WTC11 (cell line): ENCODE measurements around the gene NCBP2. TPM values are rescaled to one million over a fixed set of nuclear protein-coding genes. Genes with fewer than 3 reads are reported as not detected.

ENCODE experiments used
- ATAC-seq: fragments of 200-7000 bp; cut with Tn5 transposase; 2 replicates; pipeline ENCODE4 v1.10.0; 2021; ENCODE audit warnings: mild to moderate bottlenecking, moderate library complexity
- CTCF ChIA-PET: fragments of 300-600 bp; sonication (Branson Sonifier 250); formaldehyde crosslinking; loops from one replicate; lab custom pipeline; 2021; ENCODE audit warnings: antibody characterized with exemption; lab: Charles Lee
- POLR2A ChIA-PET: fragments of 350-600 bp; sonication (Branson Sonifier 250); formaldehyde crosslinking; loops from one replicate; lab custom pipeline; 2021; ENCODE audit warnings: antibody characterized with exemption; lab: Charles Lee
- DNase-seq: peaks from one replicate; pipeline ENCODE4 v3.0.0; 2021; ENCODE audit warnings: low spot score
- H3K27ac Mint-ChIP-seq: 2 replicates; pipeline ENCODE4 v1.8.0; 2021; ENCODE audit warnings: mixed read lengths
- H3K27me3 Mint-ChIP-seq: 2 replicates; pipeline ENCODE4 v1.8.0; 2021; ENCODE audit warnings: low read depth, mild to moderate bottlenecking, moderate library complexity, mixed read lengths
- H3K36me3 Mint-ChIP-seq: 2 replicates; pipeline ENCODE4 v1.8.0; 2021; ENCODE audit warnings: mixed read lengths
- H3K4me1 Mint-ChIP-seq: 2 replicates; pipeline ENCODE4 v1.8.0; 2022; ENCODE audit warnings: mixed read lengths
- H3K4me3 Mint-ChIP-seq: 2 replicates; pipeline ENCODE4 v1.8.0; 2021; ENCODE audit warnings: mild to moderate bottlenecking, moderate library complexity, mixed read lengths
- H3K9me3 Mint-ChIP-seq: 2 replicates; pipeline ENCODE4 v1.8.0; 2021; ENCODE audit warnings: mixed read lengths
- ATF1 ChIP-seq: sonication (generic); formaldehyde crosslinking; IDR thresholded peaks from 2 replicates; pipeline ENCODE4 v1.8.1; 2023; ENCODE audit warnings: mild to moderate bottlenecking, moderate library complexity, missing genetic modification reagents
- CTCF ChIP-seq: fragments of 200-600 bp; IDR thresholded peaks from 2 replicates; pipeline ENCODE4 v1.8.0; 2022; ENCODE audit warnings: antibody characterized with exemption
- HMGA2 ChIP-seq: fragments of 250-450 bp; sonication (Bioruptor Pico); IDR thresholded peaks from 2 replicates; pipeline ENCODE4 v1.4.0; 2021; ENCODE audit warnings: mild to moderate bottlenecking, moderate library complexity
- JUN ChIP-seq: sonication (generic); formaldehyde crosslinking; IDR thresholded peaks from 2 replicates; pipeline ENCODE4 v1.8.0; 2023; ENCODE audit warnings: mild to moderate bottlenecking, missing genetic modification reagents
- KAT7 ChIP-seq: sonication (generic); formaldehyde crosslinking; IDR thresholded peaks from 2 replicates; pipeline ENCODE4 v1.8.1; 2023; ENCODE audit warnings: missing genetic modification reagents, mild to moderate bottlenecking, borderline replicate concordance
- MAX ChIP-seq: sonication (generic); formaldehyde crosslinking; IDR thresholded peaks from 2 replicates; pipeline ENCODE4 v1.8.0; 2022; ENCODE audit warnings: mild to moderate bottlenecking, missing genetic modification reagents
- NFE2L1 ChIP-seq: sonication (generic); formaldehyde crosslinking; IDR thresholded peaks from 2 replicates; pipeline ENCODE4 v1.8.1; 2023; ENCODE audit warnings: missing genetic modification reagents
- NR2C2 ChIP-seq: sonication (generic); formaldehyde crosslinking; IDR thresholded peaks from 2 replicates; pipeline ENCODE4 v1.8.0; 2022; ENCODE audit warnings: mild to moderate bottlenecking, missing genetic modification reagents
- PREB ChIP-seq: sonication (generic); formaldehyde crosslinking; IDR thresholded peaks from 2 replicates; pipeline ENCODE4 v1.8.1; 2022; ENCODE audit warnings: mild to moderate bottlenecking, missing genetic modification reagents, moderate library complexity, borderline replicate concordance
- PRRX2 ChIP-seq: fragments of 250-450 bp; sonication (Bioruptor Pico); IDR thresholded peaks from 2 replicates; pipeline ENCODE4 v1.8.0; 2021; ENCODE audit warnings: mild to moderate bottlenecking
- RORB ChIP-seq: fragments of 250-450 bp; sonication (Bioruptor Pico); IDR thresholded peaks from 2 replicates; pipeline ENCODE4 v1.9.0; 2021; ENCODE audit warnings: mild to moderate bottlenecking
- SP1 ChIP-seq: sonication (generic); formaldehyde crosslinking; conservative IDR thresholded peaks from 2 replicates; pipeline ENCODE4 v1.8.1; 2022; ENCODE audit warnings: missing genetic modification reagents
- STAT6 ChIP-seq: sonication (generic); formaldehyde crosslinking; conservative IDR thresholded peaks from 2 replicates; pipeline ENCODE4 v1.8.1; 2023; ENCODE audit warnings: mild to moderate bottlenecking, low read depth, missing genetic modification reagents, moderate library complexity
- TP53 ChIP-seq: sonication (generic); formaldehyde crosslinking; IDR thresholded peaks from 2 replicates; pipeline ENCODE4 v1.8.1; 2023; ENCODE audit warnings: mild to moderate bottlenecking, missing genetic modification reagents
- USF1 ChIP-seq: sonication (generic); formaldehyde crosslinking; IDR thresholded peaks from 2 replicates; pipeline ENCODE4 v1.8.0; 2022; ENCODE audit warnings: mild to moderate bottlenecking, missing genetic modification reagents
- ZNF219 ChIP-seq: sonication (generic); formaldehyde crosslinking; IDR thresholded peaks from 2 replicates; pipeline ENCODE4 v1.8.0; 2023; ENCODE audit warnings: missing genetic modification reagents, mild to moderate bottlenecking, borderline replicate concordance
- ZNF396 ChIP-seq: fragments of 250-450 bp; sonication (Bioruptor Pico); IDR thresholded peaks from 2 replicates; pipeline ENCODE4 v1.8.0; 2021; ENCODE audit warnings: mild to moderate bottlenecking, moderate library complexity, borderline replicate concordance
- ZNF423 ChIP-seq: fragments of 250-450 bp; sonication (Bioruptor Pico); IDR thresholded peaks from 2 replicates; pipeline ENCODE4 v2.1.2; 2022; ENCODE audit warnings: mild to moderate bottlenecking, moderate library complexity
- ZNF671 ChIP-seq: fragments of 250-450 bp; sonication (Bioruptor Pico); IDR thresholded peaks from 2 replicates; pipeline ENCODE4 v1.8.0; 2021; ENCODE audit warnings: mild to moderate bottlenecking
- total RNA-seq: library from RNA; stranded (reverse); gene quantifications from 3 replicates; pipeline ENCODE4 v1.2.3, GENCODE V29; 2021

The NCBP2 gene
- total RNA-seq, 1 experiment from 2014 or later: 96.9 TPM

GRCh38 chr3:196987022-196987421, 44.7 kb upstream of the NCBP2 start:
- ChIA-PET POLR2A (interaction anchor here (0.7 kb wide), 1 partner anchor 419 kb away, joined by 3 read pairs; the partner anchor contains the start of genes FBXO45 and WDR53), CTCF (interaction anchor here (0.7 kb wide), 1 partner anchor 145 kb away, joined by 3 read pairs; no protein-coding TSS in a partner anchor)
- H3K9me3 Mint-ChIP-seq: peaks cover 19% of the 10 kb centered on the region
- H3K4me1 Mint-ChIP-seq: no peaks in the 10 kb centered on the region
- DNase-seq: no peak
- TF ChIP-seq CTCF: no peak
- TF ChIP-seq JUN (CRISPR knock-in tag): no peak
- TF ChIP-seq KAT7: no peak
- TF ChIP-seq ZNF671 (CRISPR knock-in tag): no peak
- no peak for TF ChIP-seq MAX (CRISPR knock-in tag)
- H3K4me3 Mint-ChIP-seq: no peak overlapping the region
- no peak for ATAC-seq
- H3K36me3 Mint-ChIP-seq: peaks cover 7% of the 10 kb centered on the region; the same call in 1 of the 2 replicates
- H3K27me3 Mint-ChIP-seq: no peaks in the 10 kb centered on the region; the same call in 1 of the 2 replicates
- H3K27ac Mint-ChIP-seq: no peak overlapping the region

- POLR2A ChIA-PET: interaction anchor here (0.7 kb wide), 1 partner anchor 418 kb away, joined by 3 read pairs; the partner anchor contains the start of genes FBXO45 and WDR53
- H3K36me3 Mint-ChIP-seq: peaks cover 10% of the 10 kb centered on the region; the same call in 1 of the 2 replicates
- peaks cover 24% of the 10 kb centered on the region for H3K9me3 Mint-ChIP-seq
- no peaks in the 10 kb centered on the region; the same call in 1 of the 2 replicates for H3K27me3 Mint-ChIP-seq
- peak; percentile 91; the same call in 1 of the 2 replicates for TF ChIP-seq HMGA2 (CRISPR knock-in tag)
- TF ChIP-seq RORB (CRISPR knock-in tag): no peak
- DNase-seq (no peak), ATAC-seq (no peak)
- CTCF ChIA-PET: interaction anchor here (0.7 to 0.9 kb wide), 2 partner anchors 144 to 377 kb away, joined by 3 read pairs; no protein-coding TSS in a partner anchor
- no peaks in the 10 kb centered on the region for H3K4me1 Mint-ChIP-seq
- no peak overlapping the region for H3K27ac Mint-ChIP-seq
- H3K4me3 Mint-ChIP-seq: no peak overlapping the region
Measured at GRCh38 chr3:196985954-196986885, 43.9 kb upstream of the NCBP2 start.

- no peak for ATAC-seq
- Mint-ChIP-seq H3K36me3 (peaks cover 10% of the 10 kb centered on the region; the same call in 1 of the 2 replicates), H3K4me1 (no peaks in the 10 kb centered on the region), H3K4me3 (no peak overlapping the region), H3K27ac (no peak overlapping the region), H3K9me3 (peaks cover 24% of the 10 kb centered on the region), H3K27me3 (no peaks in the 10 kb centered on the region; the same call in 1 of the 2 replicates)
- ChIA-PET CTCF (interaction anchor here (0.9 kb wide), 1 partner anchor 376 kb away, joined by 3 read pairs; no protein-coding TSS in a partner anchor), POLR2A (no interaction called here)
- TF ChIP-seq HMGA2 (CRISPR knock-in tag) (no peak), TP53 (CRISPR knock-in tag) (no peak)
- no peak for DNase-seq
Measured at GRCh38 chr3:196985298-196985697, 43.0 kb upstream of the NCBP2 start.

- peaks cover 24% of the 10 kb centered on the region for H3K9me3 Mint-ChIP-seq
- H3K4me1 Mint-ChIP-seq: peaks cover 4% of the 10 kb centered on the region; the same call in 1 of the 2 replicates
- ATAC-seq (no peak), DNase-seq (no peak)
- peaks cover 4% of the 10 kb centered on the region; the same call in 1 of the 2 replicates for H3K27me3 Mint-ChIP-seq
- no peak overlapping the region for H3K4me3 Mint-ChIP-seq
- ChIA-PET POLR2A (no interaction called here), CTCF (no interaction called here)
- no peak overlapping the region for H3K27ac Mint-ChIP-seq
- peaks cover 10% of the 10 kb centered on the region; the same call in 1 of the 2 replicates for H3K36me3 Mint-ChIP-seq
- TF ChIP-seq SP1 (CRISPR knock-in tag) (no peak), MAX (CRISPR knock-in tag) (no peak), ATF1 (CRISPR knock-in tag) (no peak), ZNF219 (CRISPR knock-in tag) (no peak), ZNF423 (CRISPR knock-in tag) (no peak), STAT6 (CRISPR knock-in tag) (no peak), NFE2L1 (CRISPR knock-in tag) (no peak), ZNF671 (CRISPR knock-in tag) (no peak), NR2C2 (no peak), USF1 (CRISPR knock-in tag) (no peak), PRRX2 (CRISPR knock-in tag) (no peak), ZNF396 (CRISPR knock-in tag) (no peak), PREB (CRISPR knock-in tag) (no peak)
Measured at GRCh38 chr3:196983186-196983585, 40.9 kb upstream of the NCBP2 start.
